Endothelial cell of umbilical vein (primary cell): Measurements from ENCODE around the gene TRAF3. TPM values are rescaled to one million over a fixed set of nuclear protein-coding genes. Genes with fewer than 3 reads are reported as not detected.

Experiments
- BruUV-seq: library from RNA; stranded (reverse); fragments of 400-500 nt; replicated peaks from 2 replicates; lab custom pipeline; 2021; lab: Mats Ljungman, UMichigan
- CTCF ChIA-PET: fragments of 300-600, 350-600 bp; sonication (Branson Sonifier 250); formaldehyde crosslinking; loops from one replicate; lab custom pipeline; 2021; ENCODE audit warnings: antibody characterized with exemption, inconsistent platforms; lab: Charles Lee
- POLR2A ChIA-PET: fragments of 300-600, 350-600 bp; sonication (Branson Sonifier 250); formaldehyde crosslinking; loops from one replicate; lab custom pipeline; 2021; ENCODE audit warnings: antibody characterized with exemption, inconsistent platforms; lab: Charles Lee
- DNase-seq: peaks from one replicate; pipeline ENCODE4 v3.0.0-alpha.2; 2011; ENCODE audit warnings: low read depth, low spot score
- FAIRE-seq: peaks from 2 replicates; lab custom pipeline; 2011; peaks lifted over from hg19 to GRCh38; lab: Jason Lieb, UNC
- H2AFZ ChIP-seq: 2 replicates; pipeline ENCODE4 v1.6.0; 2012; ENCODE audit warnings: low read depth, low read length, control low read depth, inconsistent platforms
- H3K27ac ChIP-seq: 2 replicates; pipeline ENCODE4 v1.5.1; 2011; ENCODE audit warnings: low read depth, mild to moderate bottlenecking, control low read depth, low read length, moderate library complexity; ENCODE audit not compliant: insufficient read depth
- H3K27me3 ChIP-seq, 2 experiments: 2 replicates each; pipeline versions ENCODE4 v1.6.0 to v1.6.1; 2011; ENCODE audit warnings: low read length in 2 of 2, mixed read lengths in 1 of 2; ENCODE audit not compliant: control insufficient read depth in 2 of 2, insufficient read depth in 2 of 2
- H3K36me3 ChIP-seq, 2 experiments: 2 replicates in 1 of 2; 3 replicates in 1 of 2; pipeline ENCODE4 v1.5.1; 2011; ENCODE audit warnings: low read length in 2 of 2, mild to moderate bottlenecking in 1 of 2, moderate library complexity in 1 of 2; ENCODE audit not compliant: control insufficient read depth in 2 of 2, insufficient read depth in 2 of 2; ENCODE audit errors: extremely low read depth in 1 of 2
- H3K4me1 ChIP-seq: 3 replicates; pipeline ENCODE4 v1.5.1; 2011; ENCODE audit warnings: mild to moderate bottlenecking, low read length; ENCODE audit not compliant: control insufficient read depth, insufficient read depth; ENCODE audit errors: extremely low read depth
- H3K4me2 ChIP-seq: 2 replicates; pipeline ENCODE4 v1.6.1; 2011; ENCODE audit warnings: low read length, control low read depth, mixed read lengths; ENCODE audit not compliant: insufficient read depth
- H3K4me3 ChIP-seq, 3 experiments: fragments of 200-600 bp in 1 of 3; sonication (generic), shearing (Covaris generic) in 1 of 3; replicated peaks in 1 of 3; 2 replicates each; pipeline ENCODE4 v1.5.1; 2011 to 2016; ENCODE audit warnings: control low read depth in 3 of 3, low read length in 3 of 3, mild to moderate bottlenecking in 2 of 3, inconsistent platforms in 1 of 3, low read depth in 1 of 3, moderate library complexity in 1 of 3; ENCODE audit not compliant: insufficient read depth in 1 of 3
- H3K79me2 ChIP-seq: 2 replicates; pipeline ENCODE4 v1.6.0; 2012; ENCODE audit warnings: low read length, inconsistent platforms; ENCODE audit not compliant: control insufficient read depth, insufficient read depth
- H3K9ac ChIP-seq: replicated peaks from 2 replicates; pipeline ENCODE3; 2011; ENCODE audit warnings: low read length, control low read depth; ENCODE audit not compliant: insufficient read depth; ENCODE audit errors: extremely low read depth
- H3K9me1 ChIP-seq: replicated peaks from 3 replicates; pipeline ENCODE4 v1.6.0; 2011; ENCODE audit warnings: mild to moderate bottlenecking, low read length; ENCODE audit not compliant: control insufficient read depth, insufficient read depth; ENCODE audit errors: extremely low read depth
- H3K9me3 ChIP-seq: replicated peaks from 2 replicates; pipeline ENCODE4 v1.5.1; 2012; ENCODE audit warnings: low read length, inconsistent platforms; ENCODE audit not compliant: control insufficient read depth, insufficient read depth
- H4K20me1 ChIP-seq: replicated peaks from 2 replicates; pipeline ENCODE3; 2011; ENCODE audit warnings: mild to moderate bottlenecking, low read length; ENCODE audit not compliant: control insufficient read depth, insufficient read depth; ENCODE audit errors: extremely low read depth
- CTCF ChIP-seq, 2 donors: IDR thresholded peaks; 1 replicate in 1 of 2; 2 replicates in 1 of 2; pipeline ENCODE4 v1.5.1; 2011; ENCODE audit warnings: low read length in 2 of 2, mild to moderate bottlenecking in 2 of 2, moderate library complexity in 2 of 2, control low read depth in 1 of 2, inconsistent platforms in 1 of 2, low read depth in 1 of 2; ENCODE audit not compliant: insufficient read depth in 1 of 2; ENCODE audit errors: extremely low read depth in 1 of 2
- EZH2 ChIP-seq: IDR thresholded peaks from 2 replicates; pipeline ENCODE4 v1.6.1; 2012; ENCODE audit warnings: borderline replicate concordance, low read depth, mild to moderate bottlenecking, moderate library complexity, low read length, inconsistent platforms; ENCODE audit not compliant: severe bottlenecking
- FOS ChIP-seq: IDR thresholded peaks from 2 replicates; pipeline ENCODE4 v1.6.1; 2011; ENCODE audit warnings: mild to moderate bottlenecking, low read length, moderate library complexity, borderline replicate concordance; ENCODE audit not compliant: insufficient read depth
- GATA2 ChIP-seq: IDR thresholded peaks from 2 replicates; pipeline ENCODE4 v1.7.0; 2011; ENCODE audit warnings: low read depth, mild to moderate bottlenecking, moderate library complexity, mixed read lengths, low read length; ENCODE audit not compliant: insufficient read length, insufficient read depth
- JUN ChIP-seq: IDR thresholded peaks from 2 replicates; pipeline ENCODE4 v1.6.1; 2011; ENCODE audit warnings: borderline replicate concordance, low read depth; ENCODE audit not compliant: insufficient read length, insufficient read depth
- MAX ChIP-seq: IDR thresholded peaks from 2 replicates; pipeline ENCODE4 v1.6.1; 2011; ENCODE audit not compliant: insufficient read depth, insufficient read length
- MYC ChIP-seq: IDR thresholded peaks from one replicate; pipeline ENCODE4 v1.6.1; 2011; ENCODE audit warnings: mild to moderate bottlenecking, low read depth, low read length
- POLR2A ChIP-seq: IDR thresholded peaks from 2 replicates; pipeline ENCODE4 v1.6.1; 2012; ENCODE audit warnings: low read depth, mild to moderate bottlenecking, control low read depth, low read length
- POLR2AphosphoS5 ChIP-seq: IDR thresholded peaks from 2 replicates; pipeline ENCODE4 v1.6.1; 2012; ENCODE audit warnings: low read depth, mild to moderate bottlenecking, control low read depth, low read length, moderate library complexity; ENCODE audit not compliant: insufficient read depth
- dilution Hi-C: fragments of 300-500 bp; cut with MboI; formaldehyde crosslinking; loops from one replicate; pipeline ENCODE4 v1.15.0; 2019; ENCODE audit warnings: low sequenced_read_pairs; ENCODE audit not compliant: extremely low pct_ligation_motif_present
- intact Hi-C: fragments of 100-400 bp; cut with micrococcal nuclease; formaldehyde crosslinking; loops from one replicate; pipeline ENCODE4 v1.10.0; 2022
- polyA plus RNA-seq, 4 experiments: library from polyadenylated mRNA; depleted of rRNA in 3 of 4; stranded (reverse) in 3 of 4; unstranded in 1 of 4; fragments of >200 nt; gene quantifications; 2 replicates each; pipeline versions ENCODE4 v1.2.1 to v1.2.3, GENCODE V29; 2011 to 2012; ENCODE audit warnings: missing spikeins in 1 of 4
- total RNA-seq: library from RNA; stranded (reverse); gene quantifications from 2 replicates; pipeline ENCODE4 v1.2.3, GENCODE V29; 2021

TRAF3 gene
- total and polyA plus RNA-seq, 2 donors (not counting 3 experiments of a cell fraction or from before 2014, with no cell fraction given), result 14.4 to 27.6 TPM

GRCh38 chr14:102817318-102817717 is 40.1 kb downstream of the TRAF3 start:
- BruUV-seq, result no TSS peak
- Histone ChIP-seq H3K9me3 (no peaks in the 10 kb centered on the region), H3K9me1 (no peaks in the 10 kb centered on the region), H3K9ac (no peak overlapping the region), H3K27ac (no peak overlapping the region), H3K4me3 (no peak overlapping the region), H3K4me2 (no peak overlapping the region), H2AFZ (no peak overlapping the region), H3K79me2 (peaks cover 39% of the 10 kb centered on the region), H3K27me3 (no peaks in the 10 kb centered on the region), H4K20me1 (no peaks in the 10 kb centered on the region), H3K36me3 (no peaks in the 10 kb centered on the region), H3K4me1 (no peaks in the 10 kb centered on the region)
- FAIRE-seq (no peak), DNase-seq (no peak)
- intact Hi-C loops (no loop called here), dilution Hi-C loops (no loop called here)
- ChIA-PET CTCF (interaction anchor here (0.5 kb wide), 1 partner anchor 76 kb away, joined by 3 read pairs; no protein-coding TSS in a partner anchor), POLR2A (no interaction called here)
- TF ChIP-seq MAX, result no peak
- no peak for TF ChIP-seq POLR2AphosphoS5
- TF ChIP-seq FOS, result no peak
- TF ChIP-seq CTCF (IDR thresholded peaks at IDR 0.05; ENCODE audit: extremely low read depth in 1 of 2, insufficient read depth in 1 of 2, low read depth in 1 of 2, low read length in 2 of 2), result no peak
- no peak for TF ChIP-seq JUN
- no peak for TF ChIP-seq POLR2A
- no peak for TF ChIP-seq MYC
- TF ChIP-seq GATA2, result no peak
- TF ChIP-seq EZH2, result no peak
